Renal cortical epithelial cell (primary cell): ENCODE measurements around the gene SBF1. TPM values are rescaled to one million over a fixed set of nuclear protein-coding genes. Genes with fewer than 3 reads are reported as not detected.
"Not testable (repeated sequence)": the region's sequence is repeated elsewhere in the genome, so short reads cannot be mapped to it uniquely, and the experiment has no call there.

Experiments
- DNase-seq: peaks from one replicate; pipeline ENCODE4 v3.0.0-alpha.2; 2011; ENCODE audit warnings: low read depth
- total RNA-seq: library from RNA; depleted of rRNA; stranded (reverse); fragments of >200 nt; gene quantifications from 2 replicates; pipeline ENCODE4 v1.2.3, GENCODE V29; 2014

Gene SBF1
- total RNA-seq, 1 donor from 2014 or later, result 68.2 TPM

GRCh38 chr22:50422961-50423815 is 51.6 kb downstream of the SBF1 start:
- no peak for DNase-seq

- no peak for DNase-seq
These were observed 52.8 kb downstream of the SBF1 start for GRCh38 chr22:50422046-50422445.

GRCh38 chr22:50420581-50420980 is 54.3 kb downstream of the SBF1 start:
- no peak for DNase-seq

- DNase-seq, result no peak
These were observed 54.8 kb downstream of the SBF1 start for GRCh38 chr22:50420015-50420414.

- DNase-seq, result no peak
These were observed 55.7 kb downstream of the SBF1 start for GRCh38 chr22:50419116-50419515.

GRCh38 chr22:50418624-50419023 is 56.2 kb downstream of the SBF1 start:
- DNase-seq, result no peak

GRCh38 chr22:50417411-50418210 is 57.2 kb downstream of the SBF1 start:
- no peak for DNase-seq

GRCh38 chr22:50416996-50417395 is 57.8 kb downstream of the SBF1 start:
- DNase-seq, result no peak

GRCh38 chr22:50415426-50415825 is 59.4 kb downstream of the SBF1 start:
- no peak for DNase-seq

GRCh38 chr22:50414476-50415248 is 60.2 kb downstream of the SBF1 start:
- no peak for DNase-seq

- not testable (repeated sequence) for DNase-seq
These were observed 65.9 kb downstream of the SBF1 start for GRCh38 chr22:50408954-50409353.

GRCh38 chr22:50408311-50408710 is 66.5 kb downstream of the SBF1 start:
- DNase-seq, result no peak

- no peak for DNase-seq
These were observed 68.2 kb downstream of the SBF1 start for GRCh38 chr22:50406416-50407170.

- DNase-seq, result no peak
These were observed 71.1 kb downstream of the SBF1 start for GRCh38 chr22:50403701-50404101.

GRCh38 chr22:50401907-50402306 is 72.9 kb downstream of the SBF1 start:
- DNase-seq, result no peak

- DNase-seq, result no peak
These were observed 73.9 kb downstream of the SBF1 start for GRCh38 chr22:50400931-50401330.

GRCh38 chr22:50400406-50400805 is 74.4 kb downstream of the SBF1 start:
- DNase-seq, result no peak

GRCh38 chr22:50399751-50400331 is 75.0 kb downstream of the SBF1 start:
- peak; percentile 11 for DNase-seq

- DNase-seq, result no peak
These were observed 75.8 kb downstream of the SBF1 start for GRCh38 chr22:50398831-50399648.
